ENCODE results near the gene FANCM.

- TF ChIP-seq CTCF (IDR thresholded peaks at IDR 0.05; ENCODE audit: low read depth, low read length, poor library complexity, severe bottlenecking) (no peak), EZH2phosphoT487 (IDR thresholded peaks at IDR 0.05; ENCODE audit: borderline replicate concordance, low read length) (no peak)
These were observed 91.8 kb downstream of the FANCM start for GRCh38 chr14:45227566-45227965.

Data from DOHH2 (cell line).